BJ (cell line): ENCODE results near the gene CCDC146. TPM values are rescaled to one million over a fixed set of nuclear protein-coding genes. Genes with fewer than 3 reads are reported as not detected.
"Not testable (repeated sequence)": the region's sequence is repeated elsewhere in the genome, so short reads cannot be mapped to it uniquely, and the experiment has no call there.

Experiments used
- CTCF ChIA-PET: fragments of 350-600 bp; formaldehyde crosslinking; extraction: SDS; loops from one replicate; lab custom pipeline; 2021; ENCODE audit warnings: antibody characterized with exemption, inconsistent platforms; lab: Yijun Ruan, JAX
- POLR2A ChIA-PET: fragments of 300-600 bp; sonication (Branson Sonifier 250); formaldehyde crosslinking; extraction: SDS; loops from one replicate; lab custom pipeline; 2021; ENCODE audit warnings: antibody characterized with exemption; lab: Charles Lee
- DNase-seq: peaks from one replicate; pipeline ENCODE4 v3.0.0-alpha.2; 2011; ENCODE audit warnings: low read depth
- H3K27me3 ChIP-seq: 2 replicates; pipeline ENCODE4 v1.6.0; 2011; ENCODE audit warnings: low read length; ENCODE audit not compliant: control insufficient read depth, insufficient read depth
- H3K36me3 ChIP-seq: 2 replicates; pipeline ENCODE4 v1.5.1; 2011; ENCODE audit warnings: low read length; ENCODE audit not compliant: control insufficient read depth, insufficient read depth
- H3K4me3 ChIP-seq: 2 replicates; pipeline ENCODE4 v1.5.1; 2011; ENCODE audit warnings: low read depth, mild to moderate bottlenecking, control low read depth, low read length
- polyA plus RNA-seq: library from polyadenylated mRNA; depleted of rRNA; stranded (reverse); fragments of >200 nt; gene quantifications from 2 replicates; pipeline ENCODE4 v1.2.3, GENCODE V29; 2011
- TF ChIP-seq, protein P1 (sequence below): IDR thresholded peaks from 2 replicates; pipeline ENCODE4 v1.5.1; 2011; ENCODE audit warnings: low read depth, mild to moderate bottlenecking, control low read depth, inconsistent platforms, low read length, moderate library complexity; ENCODE audit not compliant: insufficient read depth

The CCDC146 gene
- polyA plus RNA-seq, 1 experiment, result 1.3 TPM

DNA sequence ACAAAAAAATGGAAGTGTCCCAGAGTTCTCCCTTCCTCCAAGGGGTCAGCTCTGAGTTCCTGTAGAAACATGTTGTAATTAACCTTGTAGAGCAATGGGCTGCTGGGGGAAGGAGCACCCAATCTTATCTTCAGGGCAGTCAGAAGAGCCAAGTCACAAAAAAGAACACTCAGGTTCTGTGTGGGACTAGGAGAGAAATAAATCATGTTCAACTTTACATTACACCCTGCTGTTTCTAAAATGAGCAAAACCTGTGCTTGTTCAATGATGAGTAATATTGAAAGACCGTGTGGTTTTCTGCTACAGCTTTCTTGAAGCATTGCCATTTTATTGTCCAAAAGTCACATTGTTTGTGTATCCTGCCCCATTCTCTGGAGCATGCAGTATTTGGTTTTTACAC lies 34.6 kb downstream of the CCDC146 start:
- not testable (repeated sequence) for DNase-seq

DNA sequence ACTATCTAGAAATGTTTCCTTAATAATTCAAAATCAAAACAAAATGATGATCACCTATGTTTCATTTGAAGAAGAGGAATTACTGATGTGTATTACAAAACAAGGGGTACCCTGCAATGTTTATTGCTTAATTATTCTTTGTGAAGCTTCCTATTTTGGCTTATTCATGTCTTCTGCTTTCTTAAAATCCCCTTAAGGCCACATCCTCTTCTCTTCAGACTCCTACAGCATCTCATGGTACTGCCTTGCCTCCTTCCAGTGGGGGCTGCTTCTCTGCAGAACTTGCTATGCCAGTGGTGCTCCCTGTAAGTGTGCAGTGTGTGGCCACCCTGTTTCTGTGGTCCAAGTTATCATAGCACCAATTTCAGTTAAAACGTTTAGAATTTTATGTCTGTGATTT lies 35.0 kb downstream of the CCDC146 start:
- POLR2A ChIA-PET, result no interaction called here
- Histone ChIP-seq H3K36me3 (no peaks in the 10 kb centered on the region), H3K27me3 (no peaks in the 10 kb centered on the region), H3K4me3 (no peak overlapping the region)
- TF ChIP-seq, protein P1, sequence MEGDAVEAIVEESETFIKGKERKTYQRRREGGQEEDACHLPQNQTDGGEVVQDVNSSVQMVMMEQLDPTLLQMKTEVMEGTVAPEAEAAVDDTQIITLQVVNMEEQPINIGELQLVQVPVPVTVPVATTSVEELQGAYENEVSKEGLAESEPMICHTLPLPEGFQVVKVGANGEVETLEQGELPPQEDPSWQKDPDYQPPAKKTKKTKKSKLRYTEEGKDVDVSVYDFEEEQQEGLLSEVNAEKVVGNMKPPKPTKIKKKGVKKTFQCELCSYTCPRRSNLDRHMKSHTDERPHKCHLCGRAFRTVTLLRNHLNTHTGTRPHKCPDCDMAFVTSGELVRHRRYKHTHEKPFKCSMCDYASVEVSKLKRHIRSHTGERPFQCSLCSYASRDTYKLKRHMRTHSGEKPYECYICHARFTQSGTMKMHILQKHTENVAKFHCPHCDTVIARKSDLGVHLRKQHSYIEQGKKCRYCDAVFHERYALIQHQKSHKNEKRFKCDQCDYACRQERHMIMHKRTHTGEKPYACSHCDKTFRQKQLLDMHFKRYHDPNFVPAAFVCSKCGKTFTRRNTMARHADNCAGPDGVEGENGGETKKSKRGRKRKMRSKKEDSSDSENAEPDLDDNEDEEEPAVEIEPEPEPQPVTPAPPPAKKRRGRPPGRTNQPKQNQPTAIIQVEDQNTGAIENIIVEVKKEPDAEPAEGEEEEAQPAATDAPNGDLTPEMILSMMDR, result no peak
- no peak for DNase-seq
- CTCF ChIA-PET, result no interaction called here

More for the DNA sequence above, 34.6 kb downstream of the CCDC146 start:
- H3K36me3 ChIP-seq, CTCF ChIA-PET, POLR2A ChIA-PET, H3K4me3 ChIP-seq, H3K27me3 ChIP-seq: not testable (repeated sequence)

DNA sequence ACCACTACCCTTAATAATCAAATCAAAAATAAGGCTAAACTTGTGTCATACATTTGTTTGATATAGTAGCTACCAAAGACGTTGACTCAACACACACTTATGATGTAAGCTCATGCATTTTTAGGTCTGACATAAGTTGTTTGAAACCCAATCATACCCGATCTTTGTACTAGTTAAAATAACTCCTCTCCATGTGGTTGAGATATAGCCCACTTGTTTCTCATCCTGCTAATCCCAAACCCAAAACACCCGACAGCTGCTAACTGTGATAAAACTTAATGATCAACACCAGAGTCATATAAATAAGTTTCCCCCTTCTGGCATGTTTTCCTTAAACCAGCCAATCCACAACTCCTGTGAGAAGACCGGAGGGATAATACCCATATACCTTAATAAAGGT lies 48.7 kb downstream of the CCDC146 start:
- H3K4me3 ChIP-seq, POLR2A ChIA-PET, H3K36me3 ChIP-seq, CTCF ChIA-PET, DNase-seq, H3K27me3 ChIP-seq: not testable (repeated sequence)

DNA sequence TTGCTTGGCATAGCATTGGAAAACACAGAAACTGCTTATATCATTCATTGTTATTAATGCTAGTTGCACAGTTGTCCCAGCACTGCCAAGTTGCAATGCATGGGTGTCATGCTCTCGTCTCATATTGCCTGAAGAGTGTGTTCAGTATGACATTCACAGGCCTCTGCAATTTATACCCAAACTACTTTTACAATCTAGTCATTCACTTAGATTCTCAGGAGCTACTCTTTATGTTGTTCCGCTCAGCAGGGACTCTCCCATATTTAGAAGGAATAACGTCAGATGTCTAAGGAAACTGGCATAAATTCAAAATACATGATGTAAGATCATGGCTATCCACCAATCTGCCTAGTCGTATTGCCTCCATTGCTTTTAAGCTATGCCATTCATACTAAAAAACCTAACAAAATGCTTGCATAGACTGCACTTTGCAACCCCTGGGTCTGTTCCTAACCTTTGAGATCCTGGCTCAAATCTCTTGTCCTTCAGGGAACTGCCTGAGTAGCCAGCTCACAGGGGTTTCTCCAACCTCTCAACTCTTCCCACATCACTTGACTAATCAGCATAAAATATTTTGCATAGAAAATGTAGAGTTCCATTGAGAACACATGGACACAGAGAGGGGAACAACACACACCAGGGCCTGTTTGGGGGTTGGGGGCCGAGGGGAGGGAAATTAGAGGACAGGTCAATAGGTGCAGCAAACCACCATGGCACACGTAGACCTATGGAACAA lies 50.2 kb downstream of the CCDC146 start:
- POLR2A ChIA-PET, H3K27me3 ChIP-seq, DNase-seq, H3K4me3 ChIP-seq, CTCF ChIA-PET, H3K36me3 ChIP-seq: not testable (repeated sequence)

DNA sequence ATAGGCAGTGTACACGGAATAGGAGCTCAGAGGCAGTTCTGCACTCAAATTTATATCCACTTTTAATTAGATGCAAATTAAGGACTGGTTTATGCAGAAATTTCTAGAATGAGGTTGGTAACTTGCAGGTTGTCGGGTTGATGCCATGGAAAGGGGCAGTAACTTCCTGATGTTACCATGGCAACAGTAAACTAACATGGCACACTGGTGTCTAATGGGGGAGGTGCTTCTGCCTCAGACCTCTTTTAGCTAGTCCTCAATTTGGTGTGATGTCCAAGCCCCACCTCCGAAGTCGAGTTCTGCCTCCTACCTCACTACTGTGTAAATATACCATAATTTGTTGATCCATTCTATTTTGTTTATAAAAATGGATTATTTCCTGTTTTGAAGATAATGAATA lies 52.0 kb downstream of the CCDC146 start:
- DNase-seq, POLR2A ChIA-PET, H3K27me3 ChIP-seq, H3K4me3 ChIP-seq, H3K36me3 ChIP-seq, CTCF ChIA-PET: not testable (repeated sequence)

DNA sequence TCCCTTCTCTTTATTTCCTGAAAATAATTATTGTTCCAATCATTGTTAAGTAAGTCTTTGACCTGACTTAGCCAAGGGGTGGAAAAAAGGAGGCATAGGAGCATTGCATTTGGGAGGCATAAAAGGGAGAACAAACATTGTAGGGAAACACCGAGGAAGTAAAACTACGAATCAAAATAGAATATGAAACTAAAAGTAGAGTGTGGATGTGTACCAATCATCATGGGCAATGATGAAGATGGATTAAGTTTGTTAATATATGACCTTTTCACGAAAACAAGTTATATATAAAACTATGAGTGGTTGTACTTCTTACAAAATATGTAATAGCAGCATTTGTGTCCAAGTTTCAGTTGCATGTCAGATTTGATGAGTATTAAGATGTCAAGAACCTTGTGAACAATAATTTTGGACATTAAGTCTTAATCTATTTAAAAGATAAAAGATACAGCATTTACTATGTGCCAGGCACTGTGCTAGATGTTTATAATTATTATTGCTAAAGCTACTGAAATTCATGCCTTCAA lies 52.9 kb downstream of the CCDC146 start:
- CTCF ChIA-PET, H3K36me3 ChIP-seq, DNase-seq, H3K27me3 ChIP-seq, POLR2A ChIA-PET, H3K4me3 ChIP-seq: not testable (repeated sequence)

DNA sequence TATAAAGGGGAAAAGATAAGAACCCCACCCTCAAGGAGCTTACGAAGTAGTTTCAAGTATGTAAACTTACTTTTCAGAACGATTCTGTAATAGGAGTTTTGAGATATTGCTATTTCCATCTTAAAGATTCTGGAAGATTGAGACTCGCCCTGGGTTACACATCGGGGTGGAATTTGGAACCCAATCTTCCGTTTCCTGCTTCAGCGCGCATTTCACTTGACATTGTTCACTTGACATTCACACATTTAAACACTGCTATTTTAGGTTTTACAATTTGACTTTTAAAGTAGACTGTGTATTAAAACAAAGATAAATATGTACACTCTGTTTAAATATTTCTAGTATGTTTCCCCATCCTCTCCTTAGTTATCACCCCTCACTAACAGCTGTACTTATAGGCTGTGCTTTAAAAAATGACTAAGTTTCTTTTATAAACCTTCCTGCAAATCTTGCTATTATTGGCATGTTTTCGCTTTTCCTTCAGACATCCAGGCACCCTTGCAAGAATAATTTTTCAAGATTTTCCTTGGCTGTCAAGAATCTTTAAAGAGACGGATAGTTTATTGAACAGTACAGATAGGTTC lies 55.0 kb downstream of the CCDC146 start:
- CTCF ChIA-PET, H3K4me3 ChIP-seq, H3K36me3 ChIP-seq, POLR2A ChIA-PET, H3K27me3 ChIP-seq, DNase-seq: not testable (repeated sequence)

DNA sequence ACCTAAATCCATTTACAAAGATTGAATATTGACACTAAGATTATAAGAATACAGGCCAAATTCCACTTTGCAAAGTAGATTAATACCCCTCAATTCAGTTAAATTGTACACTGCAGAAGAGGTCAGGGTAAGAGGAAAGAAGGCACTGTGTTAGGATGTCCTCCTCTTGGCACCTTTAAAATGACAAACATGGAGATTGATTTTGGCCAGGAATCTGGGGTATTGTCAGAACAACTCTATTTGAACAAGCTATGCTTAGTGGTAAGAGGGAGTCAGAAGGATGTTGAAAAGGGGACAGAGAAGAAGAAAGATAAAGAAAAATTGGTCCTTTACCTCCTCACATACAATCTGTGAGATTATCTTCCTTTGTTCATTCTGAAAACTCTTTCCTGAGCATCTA lies 55.6 kb downstream of the CCDC146 start:
- DNase-seq, H3K36me3 ChIP-seq, POLR2A ChIA-PET, H3K4me3 ChIP-seq, CTCF ChIA-PET, H3K27me3 ChIP-seq: not testable (repeated sequence)
